Prostate gland (tissue), 2 donors: ENCODE measurements around the gene PAPPA. TPM values are rescaled to one million over a fixed set of nuclear protein-coding genes. Genes with fewer than 3 reads are reported as not detected.

Experiments
- DNase-seq: peaks from one replicate; pipeline ENCODE4 v3.0.0-alpha.2; 2019; ENCODE audit warnings: low spot score
- H3K27ac ChIP-seq, 2 donors: fragments of 200-600 bp; sonication (generic); 2 replicates each; pipeline ENCODE4 v1.5.1; 2017 to 2019
- H3K27me3 ChIP-seq: fragments of 200-600 bp; sonication (generic); replicated peaks from 2 replicates; pipeline ENCODE4 v1.5.1; 2019; ENCODE audit not compliant: insufficient read depth
- H3K36me3 ChIP-seq, 2 donors: fragments of 200-600 bp; sonication (generic); 1 replicate in 1 of 2; 2 replicates in 1 of 2; pipeline versions ENCODE4 v1.5.1 to v1.8.1; 2017 to 2019
- H3K4me1 ChIP-seq: fragments of 200-600 bp; sonication (generic); replicated peaks from 2 replicates; pipeline ENCODE4 v1.5.1; 2019
- H3K4me3 ChIP-seq, 2 donors: fragments of 200-600 bp; sonication (generic); 2 replicates each; pipeline ENCODE4 v1.5.1; 2017 to 2019
- H3K9me3 ChIP-seq: fragments of 200-600 bp; sonication (generic); 2 replicates; pipeline ENCODE4 v1.5.1; 2017
- POLR2A ChIP-seq: fragments of 450-650 bp; IDR thresholded peaks from one replicate; pipeline ENCODE4 v1.6.1; 2016; ENCODE audit warnings: antibody characterized with exemption, mild to moderate bottlenecking
- POLR2AphosphoS5 ChIP-seq: sonication (generic); formaldehyde crosslinking; IDR thresholded peaks from one replicate; pipeline ENCODE4 v1.6.1; 2017; ENCODE audit warnings: antibody characterized with exemption
- WGBS: methylation state at CpG from one replicate; pipeline ENCODE4 v1.1.5; 2018; 5-methylcytosine and 5-hydroxymethylcytosine counted together
- intact Hi-C: fragments of 100-400 bp; cut with DNase I; formaldehyde crosslinking; loops from one replicate; pipeline ENCODE4 v1.14.2; 2022
- total RNA-seq, 2 donors: library from RNA; depleted of rRNA; stranded (reverse); fragments of >200 nt; gene quantifications; one replicate each; pipeline ENCODE4 v1.1.0, GENCODE V29; 2016
- TF ChIP-seq, protein P1 (sequence below), 4 experiments: fragments of 200-600 bp in 2 of 4; fragments of 450-650 bp in 2 of 4; sonication (generic) in 2 of 4; IDR thresholded peaks; 1 replicate in 3 of 4; 2 replicates in 1 of 4; pipeline ENCODE4 v1.5.1; 2016 to 2019; ENCODE audit warnings: antibody characterized with exemption in 4 of 4, mild to moderate bottlenecking in 2 of 4, moderate library complexity in 2 of 4

PAPPA gene
- total RNA-seq, 2 donors from 2014 or later, result 0.27 to 1.8 TPM

DNA sequence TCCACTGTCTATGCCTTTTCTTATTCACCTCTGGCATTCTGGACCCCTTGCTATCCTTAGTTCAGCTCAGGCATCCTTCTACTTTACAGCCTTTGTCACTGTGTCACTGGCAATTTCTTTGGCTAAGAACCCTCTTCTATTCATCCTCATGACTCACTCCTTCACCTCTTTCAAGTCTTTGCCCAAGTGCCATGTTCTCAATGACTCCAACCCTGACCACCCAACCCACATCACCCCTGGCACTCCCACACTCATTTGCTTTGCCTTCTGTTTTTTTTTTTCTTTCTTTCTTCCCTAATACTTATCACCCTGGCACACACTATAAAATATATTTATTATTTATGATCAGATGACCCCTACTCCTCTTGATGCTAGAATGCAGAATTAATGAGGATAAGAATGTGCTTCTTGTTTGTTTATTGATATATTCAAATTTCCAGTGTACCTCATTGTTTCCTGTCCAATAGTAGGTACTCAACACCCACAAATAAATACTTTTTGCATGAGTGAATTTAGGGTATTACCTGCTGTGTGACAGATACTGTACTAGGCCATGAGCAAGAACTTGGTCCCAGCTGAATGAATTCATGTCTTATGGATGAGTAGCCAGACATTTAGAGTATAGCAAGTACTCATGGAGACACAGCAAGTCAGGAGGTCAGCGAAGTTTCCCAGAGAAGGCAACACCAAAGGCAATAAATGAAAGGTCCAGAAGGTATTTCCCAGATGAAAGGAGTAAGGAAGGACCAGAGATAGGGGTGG, 236.1 kb downstream of the PAPPA start:
- no peak overlapping the region for H3K27ac ChIP-seq
- WGBS, result 89% methylated on average over 1 of the region's 1 CpG
- no peaks in the 10 kb centered on the region for H3K9me3 ChIP-seq
- H3K36me3 ChIP-seq, result no peaks in the 10 kb centered on the region
- no peaks in the 10 kb centered on the region for H3K4me1 ChIP-seq
- no peak overlapping the region for H3K4me3 ChIP-seq
- TF ChIP-seq, protein P1, sequence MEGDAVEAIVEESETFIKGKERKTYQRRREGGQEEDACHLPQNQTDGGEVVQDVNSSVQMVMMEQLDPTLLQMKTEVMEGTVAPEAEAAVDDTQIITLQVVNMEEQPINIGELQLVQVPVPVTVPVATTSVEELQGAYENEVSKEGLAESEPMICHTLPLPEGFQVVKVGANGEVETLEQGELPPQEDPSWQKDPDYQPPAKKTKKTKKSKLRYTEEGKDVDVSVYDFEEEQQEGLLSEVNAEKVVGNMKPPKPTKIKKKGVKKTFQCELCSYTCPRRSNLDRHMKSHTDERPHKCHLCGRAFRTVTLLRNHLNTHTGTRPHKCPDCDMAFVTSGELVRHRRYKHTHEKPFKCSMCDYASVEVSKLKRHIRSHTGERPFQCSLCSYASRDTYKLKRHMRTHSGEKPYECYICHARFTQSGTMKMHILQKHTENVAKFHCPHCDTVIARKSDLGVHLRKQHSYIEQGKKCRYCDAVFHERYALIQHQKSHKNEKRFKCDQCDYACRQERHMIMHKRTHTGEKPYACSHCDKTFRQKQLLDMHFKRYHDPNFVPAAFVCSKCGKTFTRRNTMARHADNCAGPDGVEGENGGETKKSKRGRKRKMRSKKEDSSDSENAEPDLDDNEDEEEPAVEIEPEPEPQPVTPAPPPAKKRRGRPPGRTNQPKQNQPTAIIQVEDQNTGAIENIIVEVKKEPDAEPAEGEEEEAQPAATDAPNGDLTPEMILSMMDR (IDR thresholded peaks at IDR 0.05), result no peak
- no peak for TF ChIP-seq POLR2AphosphoS5
- TF ChIP-seq POLR2A, result no peak
- no peaks in the 10 kb centered on the region for H3K27me3 ChIP-seq
- no peak for DNase-seq
- intact Hi-C loops, result no loop called here

DNA sequence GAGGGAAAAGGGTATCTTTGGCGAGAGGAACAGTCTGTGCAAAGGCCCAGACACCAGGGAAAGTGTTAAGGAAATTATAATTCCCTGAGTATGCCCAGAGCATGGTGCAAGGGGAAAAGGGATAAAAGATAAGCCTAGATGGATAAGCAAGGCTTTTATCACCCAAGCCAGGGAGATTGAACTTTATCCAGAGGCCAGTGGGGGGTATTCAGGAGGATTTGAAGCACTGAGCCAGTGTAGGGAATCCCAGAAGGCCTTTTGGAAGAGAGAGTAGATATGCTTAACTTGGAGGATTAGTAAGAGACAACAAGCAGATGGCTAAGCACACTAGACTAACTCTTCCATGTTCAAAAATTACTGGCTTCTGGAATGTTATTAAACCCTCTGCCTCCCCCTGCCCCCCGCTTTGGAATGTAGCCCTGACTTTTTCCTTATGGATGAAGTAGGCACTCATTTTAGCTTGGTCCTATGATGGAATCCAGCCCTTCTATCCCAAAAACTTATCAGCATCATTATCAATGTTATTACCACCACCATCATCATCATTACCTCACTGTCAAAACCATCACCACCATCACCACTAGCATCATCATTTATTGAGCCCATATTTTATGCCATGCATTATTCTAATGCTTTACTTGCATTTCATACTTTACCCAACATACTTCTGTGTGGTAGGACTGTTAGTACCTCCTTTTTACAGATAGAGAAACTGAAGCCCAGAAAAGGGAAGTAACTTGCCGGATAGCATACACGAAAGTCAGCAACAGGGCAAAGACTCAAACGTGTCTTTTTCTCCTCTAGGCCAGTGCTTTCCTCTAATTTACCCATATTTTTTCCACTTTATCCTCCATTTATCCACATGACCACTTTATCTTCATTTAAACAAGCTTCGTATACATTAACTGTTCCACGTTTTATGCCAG, 237.0 kb downstream of the PAPPA start:
- intact Hi-C loops, result no loop called here
- no peaks in the 10 kb centered on the region for H3K4me1 ChIP-seq
- H3K27me3 ChIP-seq, result no peaks in the 10 kb centered on the region
- H3K36me3 ChIP-seq, result no peaks in the 10 kb centered on the region
- H3K27ac ChIP-seq, result no peak overlapping the region
- DNase-seq, result no peak
- TF ChIP-seq POLR2A (no peak), POLR2AphosphoS5 (no peak)
- TF ChIP-seq, protein P1 (IDR thresholded peaks at IDR 0.05), result no peak
- WGBS, result 89% methylated on average over 7 of the region's 7 CpGs
- H3K4me3 ChIP-seq, result no peak overlapping the region
- H3K9me3 ChIP-seq, result no peaks in the 10 kb centered on the region

DNA sequence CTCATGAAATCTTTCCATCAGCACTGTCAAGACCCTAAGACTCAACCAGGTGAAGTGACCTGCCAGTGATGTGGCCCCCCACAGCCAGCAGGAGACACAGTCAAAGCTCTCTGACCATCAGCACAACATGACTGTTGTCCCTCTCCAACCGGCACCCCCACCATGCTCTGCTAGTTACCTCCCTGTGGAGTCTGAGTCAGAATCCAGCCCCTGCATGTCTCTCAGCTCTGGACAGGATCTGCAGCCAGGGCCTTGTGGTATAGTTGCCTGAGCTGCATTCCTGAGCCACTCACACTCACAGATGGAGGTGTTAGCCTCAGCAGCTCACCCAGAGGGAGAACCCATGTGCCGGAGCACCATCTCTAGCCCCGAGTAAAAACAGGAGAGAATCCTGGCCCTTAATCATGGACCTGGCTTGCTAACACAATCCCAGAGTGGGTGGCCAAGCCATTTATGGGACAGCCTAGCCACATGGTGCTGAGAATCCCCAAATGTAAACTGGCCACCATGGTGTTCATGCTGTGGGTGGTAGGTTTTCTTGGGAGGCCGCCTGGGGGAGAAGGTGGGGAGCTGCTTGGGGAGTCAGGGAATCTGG, 237.8 kb downstream of the PAPPA start:
- no peaks in the 10 kb centered on the region for H3K36me3 ChIP-seq
- H3K4me3 ChIP-seq, result no peak overlapping the region
- WGBS, result 85% methylated on average over 4 of the region's 4 CpGs
- no peaks in the 10 kb centered on the region for H3K27me3 ChIP-seq
- TF ChIP-seq POLR2A, result no peak
- TF ChIP-seq, protein P1 (IDR thresholded peaks at IDR 0.05), result no peak
- TF ChIP-seq POLR2AphosphoS5, result no peak
- no peak overlapping the region for H3K27ac ChIP-seq
- H3K9me3 ChIP-seq, result no peaks in the 10 kb centered on the region
- intact Hi-C loops, result no loop called here
- no peak for DNase-seq
- H3K4me1 ChIP-seq, result no peaks in the 10 kb centered on the region

DNA sequence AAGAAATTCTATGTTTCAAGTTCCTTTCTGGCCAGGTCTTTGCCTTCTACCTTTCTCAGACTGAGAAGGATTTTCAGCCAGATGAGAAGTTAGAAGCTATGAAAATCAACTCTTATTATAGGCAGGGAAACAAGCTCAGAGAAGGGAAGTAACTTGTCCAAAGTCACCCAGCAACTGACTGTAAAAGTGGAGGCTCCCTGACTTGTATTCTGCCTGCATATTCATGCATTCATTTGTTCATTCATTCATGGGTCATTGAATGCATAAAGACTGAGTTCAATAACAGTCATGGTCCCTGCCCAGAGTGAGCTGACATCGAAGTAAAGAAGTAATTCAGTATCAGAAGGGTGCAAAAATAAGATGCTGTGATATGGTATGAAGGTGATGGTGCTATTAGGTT, 239.6 kb downstream of the PAPPA start:
- H3K4me3 ChIP-seq, result no peak overlapping the region
- H3K27ac ChIP-seq, result no peak overlapping the region
- WGBS, result 91% methylated on average over 1 of the region's 1 CpG
- DNase-seq, result no peak
- H3K27me3 ChIP-seq, result no peaks in the 10 kb centered on the region
- TF ChIP-seq POLR2AphosphoS5 (no peak), POLR2A (no peak)
- H3K9me3 ChIP-seq, result no peaks in the 10 kb centered on the region
- H3K36me3 ChIP-seq, result no peaks in the 10 kb centered on the region
- no peaks in the 10 kb centered on the region for H3K4me1 ChIP-seq
- intact Hi-C loops, result no loop called here

DNA sequence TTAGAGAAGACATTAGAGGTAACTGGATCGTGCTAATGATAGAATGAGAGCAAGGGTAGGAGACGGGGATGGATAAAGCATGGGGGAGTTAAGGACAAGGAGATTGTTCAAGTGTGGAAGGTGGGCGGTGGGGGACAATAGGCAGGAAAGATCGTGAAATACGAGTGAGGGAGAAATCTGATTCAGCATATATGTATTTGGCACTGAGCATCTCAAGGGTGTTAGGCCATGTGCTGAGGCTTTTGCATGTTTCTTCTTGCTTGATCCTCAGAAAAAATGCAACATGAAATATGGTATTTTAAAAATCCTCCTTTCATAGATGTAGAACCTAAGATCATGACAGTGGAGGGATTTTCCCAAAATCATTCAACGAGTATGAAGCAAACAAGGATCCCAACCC, 240.5 kb downstream of the PAPPA start:
- intact Hi-C loops, result no loop called here
- Histone ChIP-seq H3K27ac (no peak overlapping the region), H3K36me3 (no peaks in the 10 kb centered on the region), H3K4me3 (no peak overlapping the region), H3K9me3 (no peaks in the 10 kb centered on the region), H3K4me1 (no peaks in the 10 kb centered on the region), H3K27me3 (no peaks in the 10 kb centered on the region)
- 90% methylated on average over 6 of the region's 6 CpGs for WGBS
- DNase-seq, result no peak
- TF ChIP-seq POLR2A, result no peak
- TF ChIP-seq POLR2AphosphoS5, result no peak
